HG02884 (cell line): Measurements from ENCODE around the gene KRT37.
"Not testable (repeated sequence)": the region's sequence is repeated elsewhere in the genome, so short reads cannot be mapped to it uniquely, and the experiment has no call there.

Experiments used
- ATAC-seq: cut with Tn5 transposase; IDR thresholded peaks from one replicate; pipeline ENCODE4 v1.9.1; 2021; ENCODE audit warnings: mild to moderate bottlenecking, moderate library complexity; ENCODE audit not compliant: unreplicated experiment

Gene KRT37

DNA sequence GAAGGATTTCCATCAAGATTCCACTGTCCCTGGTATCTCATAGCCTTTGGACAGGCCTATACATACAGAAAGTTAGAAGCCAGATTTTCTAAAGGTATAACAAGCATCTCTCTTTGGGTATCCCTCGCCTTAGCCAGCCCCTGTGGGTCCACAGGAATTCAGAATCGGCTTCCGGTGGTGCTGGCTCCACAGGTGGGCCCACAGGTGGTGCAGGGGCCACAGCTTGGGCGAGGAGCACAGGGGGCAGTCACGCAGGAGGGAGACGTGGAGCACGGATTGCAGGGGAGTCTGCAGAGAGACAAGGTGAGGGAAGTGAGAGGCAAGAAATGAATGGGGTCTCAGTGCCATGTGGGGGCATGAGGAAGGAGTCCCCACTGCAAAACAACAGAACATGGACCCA lies 12.9 kb upstream of the KRT37 start:
- ATAC-seq = no peak

DNA sequence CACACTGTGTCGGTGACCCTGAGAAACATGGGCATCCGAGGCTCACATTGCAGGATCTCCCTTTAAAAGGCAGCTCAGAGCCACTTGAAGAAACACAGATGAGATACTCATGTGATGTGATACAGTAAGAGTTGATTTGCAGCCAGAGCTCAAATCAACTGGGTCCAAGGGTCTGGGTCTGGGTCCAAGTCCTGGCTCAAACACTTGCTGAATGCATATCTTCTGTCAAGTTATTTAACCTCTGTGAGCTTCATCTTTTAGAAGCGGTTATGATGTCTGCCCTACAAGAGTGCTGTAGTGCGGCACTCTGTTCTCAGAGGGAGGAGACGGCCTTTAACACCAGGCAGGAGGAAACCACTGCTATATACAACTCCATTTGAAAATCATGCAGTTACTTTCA lies 10.0 kb upstream of the KRT37 start:
- ATAC-seq = no peak

DNA sequence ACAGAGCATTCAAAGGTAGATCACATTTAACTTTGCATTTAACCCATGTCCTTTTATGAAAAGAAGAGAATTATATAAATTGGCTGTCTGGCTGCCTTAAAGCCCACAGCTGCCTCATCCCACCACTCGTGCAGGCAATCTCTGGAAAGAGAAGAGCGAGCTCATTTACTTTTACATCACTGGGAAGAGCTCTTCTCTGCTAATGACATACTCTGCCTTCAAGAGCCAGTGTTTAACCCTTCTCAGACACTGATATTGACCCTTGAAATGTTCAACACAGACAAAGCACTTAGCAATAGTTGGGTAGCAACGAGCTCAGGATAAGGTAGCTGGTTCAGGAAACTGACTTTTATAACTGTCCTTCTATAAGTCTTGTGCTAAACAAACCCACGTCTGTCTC lies 9.6 kb upstream of the KRT37 start:
- no peak for ATAC-seq

DNA sequence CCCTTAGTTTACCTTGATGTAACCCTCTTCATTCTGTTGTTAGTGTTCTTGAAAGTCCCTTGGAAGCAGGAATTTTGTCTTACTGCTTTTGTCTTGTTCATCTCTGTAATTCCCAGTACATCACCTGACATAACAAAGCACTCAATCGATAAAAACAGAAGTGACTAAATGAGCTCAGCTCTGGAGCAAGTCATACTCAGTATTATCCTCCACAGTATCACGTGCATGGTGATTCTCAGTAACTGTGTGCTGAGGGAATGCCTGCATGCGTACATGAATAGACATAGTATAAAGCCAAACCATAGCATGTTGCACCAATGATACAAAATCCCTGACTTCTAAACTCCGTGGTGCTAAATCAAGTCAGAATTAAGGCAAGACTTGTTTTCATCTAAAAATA lies 9.2 kb upstream of the KRT37 start:
- no peak for ATAC-seq

DNA sequence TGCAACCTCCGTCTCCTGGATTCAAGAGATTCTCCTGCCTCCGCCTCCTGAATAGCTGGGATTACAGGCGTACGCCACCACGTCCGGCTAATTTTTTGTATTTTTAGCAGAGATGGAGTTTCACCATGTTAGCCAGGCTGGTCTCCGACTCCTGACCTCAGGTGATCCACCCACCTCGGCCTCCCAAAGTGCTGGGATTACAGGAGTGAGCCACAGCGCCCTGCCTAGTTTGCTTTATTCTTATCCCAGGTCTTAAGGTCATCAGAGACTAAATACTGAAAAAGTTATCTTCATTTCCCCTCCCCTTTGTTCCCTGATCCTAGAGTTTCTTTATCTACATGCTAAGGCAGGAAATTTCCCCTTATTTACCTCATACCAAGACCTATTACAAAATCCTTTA lies 6.0 kb upstream of the KRT37 start:
- not testable (repeated sequence) for ATAC-seq

DNA sequence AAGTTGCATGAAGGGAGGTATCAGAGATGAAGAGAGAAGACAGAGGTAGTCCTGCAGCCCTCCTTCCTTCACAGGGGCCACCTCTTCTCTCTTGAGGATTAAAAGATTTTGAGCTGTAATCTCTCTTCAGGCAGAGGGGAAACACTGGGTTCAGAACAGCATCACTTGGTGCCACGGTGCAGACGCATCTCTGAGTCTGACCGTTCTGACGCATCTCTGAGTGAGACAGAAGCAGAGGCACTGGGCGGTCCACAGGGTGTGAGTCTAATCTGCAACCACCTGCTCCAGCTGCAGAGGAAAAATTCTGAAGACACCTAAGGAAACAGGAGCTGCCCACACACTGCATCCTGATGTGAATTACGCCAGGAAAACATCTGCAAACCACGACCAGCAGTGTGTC lies 5.3 kb upstream of the KRT37 start:
- ATAC-seq = no peak

DNA sequence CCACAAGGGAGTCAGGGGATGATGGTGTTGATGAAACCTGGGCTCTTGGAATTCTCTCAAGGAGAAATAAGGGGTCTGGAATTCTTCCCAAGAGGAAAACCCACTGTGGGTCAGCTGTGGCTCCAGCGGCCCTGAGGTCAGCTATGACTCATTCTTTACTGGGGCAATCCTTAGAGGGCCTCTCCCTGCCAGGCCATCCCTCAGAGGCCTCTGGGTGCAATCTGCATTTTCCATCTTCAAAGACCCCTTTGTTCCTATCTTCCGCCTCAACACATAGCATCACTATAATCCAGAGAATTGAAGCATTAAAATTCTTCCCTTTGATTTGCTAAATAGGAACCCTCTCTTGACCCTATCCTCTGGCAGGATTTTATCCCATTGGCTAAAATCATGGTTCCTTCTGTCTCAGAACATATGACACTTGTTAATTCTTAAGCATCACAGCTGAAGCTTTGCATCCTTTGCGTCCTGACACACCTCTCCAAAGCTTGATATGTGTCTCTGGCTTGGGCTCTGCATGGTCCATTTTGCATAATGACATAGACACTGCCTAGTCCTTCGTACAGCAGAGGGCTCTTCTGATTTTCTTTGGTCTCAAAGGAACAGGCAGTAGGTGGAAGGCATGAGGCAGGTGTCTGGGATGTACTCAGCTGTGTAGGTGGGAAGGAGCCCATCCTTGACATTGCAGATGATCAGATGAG lies 4.4 kb upstream of the KRT37 start:
- ATAC-seq = no peak

DNA sequence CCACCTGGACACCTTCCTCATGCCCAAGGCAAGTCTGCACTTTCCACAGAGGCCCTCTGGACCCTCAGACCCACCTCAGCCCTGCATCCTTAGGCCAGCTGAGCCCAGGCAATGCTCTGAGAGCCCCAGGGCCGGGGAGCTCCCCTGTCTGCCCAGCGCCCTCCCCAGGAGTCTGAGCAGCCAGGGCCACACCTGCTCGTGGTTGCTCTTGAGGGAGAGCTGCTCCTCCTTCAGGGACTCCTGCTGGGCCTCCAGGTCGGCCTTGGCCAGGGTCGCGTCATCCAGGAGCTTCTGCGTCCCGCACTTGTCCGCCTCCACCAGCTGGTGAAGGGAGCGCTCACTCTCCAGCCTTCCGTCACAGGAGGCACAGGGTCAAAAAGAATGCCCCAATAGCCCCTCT lies 1.8 kb downstream of the KRT37 start:
- ATAC-seq = not testable (repeated sequence)

DNA sequence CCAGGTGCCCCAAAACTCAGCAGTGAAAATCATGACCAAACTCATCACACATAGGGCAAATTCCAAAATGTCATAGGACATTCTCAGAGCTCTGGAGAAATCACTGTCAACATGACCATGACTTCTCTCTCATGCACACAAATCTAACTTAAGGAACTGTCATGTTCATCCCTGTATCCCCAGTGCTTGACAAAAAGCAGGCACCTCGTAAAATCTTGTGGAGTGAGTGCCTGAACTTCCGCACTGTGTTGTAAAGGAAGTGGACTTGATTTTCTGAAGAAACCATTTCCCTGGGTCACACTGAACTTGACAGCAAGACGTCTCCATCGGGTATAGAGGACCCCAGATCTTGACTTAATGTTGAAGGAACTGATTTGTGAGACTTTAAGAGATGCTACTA lies 2.8 kb downstream of the KRT37 start:
- no peak for ATAC-seq

DNA sequence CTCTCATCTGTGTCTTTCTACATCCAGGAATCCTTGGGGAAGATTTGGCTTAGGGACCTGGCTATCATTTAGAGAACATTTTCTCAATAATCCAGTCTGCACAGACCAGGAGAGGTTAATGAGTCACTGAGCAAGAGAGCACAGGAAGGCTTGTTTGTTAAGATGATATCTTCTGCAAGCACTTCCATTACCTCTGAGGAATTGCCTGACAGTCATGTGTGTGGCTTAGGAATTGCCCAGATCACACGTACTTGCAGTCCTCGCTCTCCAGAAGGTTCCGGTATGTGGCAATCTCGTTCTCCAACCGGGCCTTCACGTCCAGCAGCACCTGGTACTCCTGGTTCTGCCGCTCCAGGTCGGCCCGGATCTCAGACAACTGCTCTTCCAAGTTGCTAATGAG lies 3.3 kb downstream of the KRT37 start:
- no peak for ATAC-seq

DNA sequence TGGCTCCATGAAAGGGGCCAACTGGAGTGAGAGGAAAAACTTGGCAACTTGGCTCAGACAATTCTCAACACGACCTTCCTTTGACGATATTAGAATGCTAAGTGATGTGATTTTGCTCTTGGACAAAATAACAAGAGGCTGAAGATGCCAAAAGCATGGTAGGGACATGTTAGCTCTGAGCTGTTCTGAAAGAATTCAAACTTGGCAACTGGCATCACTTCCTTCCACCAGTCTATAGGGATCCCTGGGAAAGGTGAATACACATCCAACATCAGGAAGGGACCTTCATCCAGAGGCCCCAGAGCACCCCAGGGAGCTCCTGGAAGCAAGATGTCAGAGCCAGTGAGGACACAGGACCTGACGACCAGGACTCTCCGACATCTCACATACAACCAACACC lies 4.3 kb downstream of the KRT37 start:
- no peak for ATAC-seq

DNA sequence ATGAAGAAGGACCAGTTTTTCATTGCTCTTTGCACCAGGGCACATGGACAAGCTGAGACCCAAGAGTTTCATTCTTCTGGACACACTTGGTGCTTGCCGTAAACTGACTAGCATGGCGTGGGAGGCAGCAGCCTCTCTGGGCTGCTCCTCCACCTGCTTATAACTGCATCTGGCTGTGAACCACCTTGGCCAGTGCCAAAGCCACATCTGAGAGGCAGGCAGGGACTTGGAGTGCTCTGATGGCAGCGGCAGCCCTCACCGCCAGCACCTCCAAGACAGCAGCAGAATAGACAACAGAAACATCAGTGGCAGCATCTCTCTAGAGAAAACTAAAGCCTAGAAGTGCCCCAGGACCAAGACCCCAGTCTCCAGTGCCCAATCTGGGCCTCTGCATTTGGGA lies 4.7 kb downstream of the KRT37 start:
- ATAC-seq = no peak

DNA sequence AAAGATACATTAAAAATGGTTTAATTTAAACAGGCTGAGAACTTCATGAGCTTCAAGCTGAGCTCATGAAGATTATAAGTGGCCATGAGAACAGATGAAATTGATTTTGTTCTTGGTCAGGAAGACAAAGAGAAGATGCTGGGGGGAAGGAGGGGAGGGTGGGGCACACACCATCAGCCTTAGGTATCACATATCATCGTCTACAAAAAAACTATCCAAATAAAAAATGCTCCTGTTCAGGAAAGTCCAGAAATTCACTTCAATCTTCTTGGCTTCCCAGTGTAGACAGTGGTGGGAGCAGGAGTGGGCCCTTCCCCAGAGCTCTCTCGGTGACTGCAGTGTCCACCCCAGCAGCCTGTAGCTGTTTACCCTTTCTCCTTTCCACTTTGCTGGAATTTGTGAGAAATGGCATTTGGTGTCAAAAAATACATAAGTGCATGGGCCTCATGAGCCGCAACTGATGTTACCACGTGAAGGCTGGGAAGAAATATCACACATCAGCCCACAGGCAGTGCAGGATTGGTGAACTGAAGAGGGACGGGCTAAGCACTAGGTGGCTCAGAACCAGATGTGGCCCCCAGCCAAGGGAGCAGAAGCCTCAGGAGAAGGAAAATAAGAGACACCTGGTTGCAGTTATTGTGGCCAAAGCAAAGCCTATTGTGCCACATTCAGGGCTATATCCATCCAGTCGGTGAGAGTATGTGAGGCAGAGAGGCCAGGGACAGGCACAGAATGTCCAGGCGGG lies 6.1 kb downstream of the KRT37 start:
- no peak for ATAC-seq

DNA sequence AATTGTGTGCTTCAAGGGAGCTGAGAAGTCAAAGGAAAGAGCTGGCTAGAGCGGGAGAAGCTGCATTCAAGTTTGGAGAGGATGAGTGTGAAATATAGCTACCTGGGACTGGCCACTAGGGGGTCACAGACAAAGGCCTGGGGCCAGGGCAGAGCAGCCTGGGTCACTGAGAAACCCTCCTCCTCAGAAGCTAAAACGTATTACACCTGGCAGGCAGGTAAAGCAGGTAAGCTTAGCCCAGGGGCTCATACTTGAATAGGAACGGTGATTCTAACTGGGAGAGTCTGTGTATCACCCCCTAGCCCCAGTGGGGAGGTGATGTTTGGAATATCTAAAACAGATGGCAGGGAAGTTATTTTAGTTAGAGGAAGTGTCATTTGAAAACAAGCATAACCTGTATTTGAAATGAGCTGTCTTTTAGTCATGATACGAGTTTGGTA lies 6.8 kb downstream of the KRT37 start:
- ATAC-seq = no peak

DNA sequence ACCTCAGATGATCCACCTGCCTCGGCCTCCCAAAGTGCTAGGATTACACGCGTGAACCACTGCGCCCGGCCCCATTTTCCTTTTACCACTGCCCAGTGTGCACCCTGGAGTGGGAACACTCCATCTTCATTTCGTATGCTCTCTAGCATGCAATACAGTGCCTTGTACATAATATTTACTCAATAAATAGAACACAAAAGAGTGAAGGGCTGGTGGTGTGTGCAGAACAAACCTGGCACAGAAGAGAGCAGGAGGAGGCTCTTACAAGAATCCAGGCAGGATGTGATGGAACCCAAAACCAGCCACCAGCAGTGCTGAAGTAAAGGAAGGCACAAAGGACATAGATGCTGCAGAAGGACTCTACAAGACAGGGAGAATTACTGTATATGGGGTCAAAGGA lies 7.3 kb downstream of the KRT37 start:
- ATAC-seq = no peak

DNA sequence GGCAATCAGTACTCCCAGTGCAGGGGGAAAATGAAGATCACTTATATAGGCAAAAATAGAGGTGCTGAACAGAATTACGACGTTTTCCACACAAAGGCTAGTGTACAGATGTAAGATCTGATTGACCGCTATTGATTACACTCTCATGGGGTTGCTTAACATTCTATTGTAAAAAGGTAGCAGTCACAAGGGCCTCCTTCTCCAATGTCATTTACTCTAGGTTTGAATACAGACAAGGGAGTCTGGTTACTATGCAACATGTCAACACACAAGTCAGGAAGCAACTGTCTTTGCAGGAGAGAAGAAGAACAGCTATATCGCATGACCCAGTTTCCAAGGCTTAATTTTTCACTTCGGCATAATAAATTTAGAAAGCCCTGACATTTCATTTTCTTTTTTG lies 7.9 kb downstream of the KRT37 start:
- no peak for ATAC-seq

DNA sequence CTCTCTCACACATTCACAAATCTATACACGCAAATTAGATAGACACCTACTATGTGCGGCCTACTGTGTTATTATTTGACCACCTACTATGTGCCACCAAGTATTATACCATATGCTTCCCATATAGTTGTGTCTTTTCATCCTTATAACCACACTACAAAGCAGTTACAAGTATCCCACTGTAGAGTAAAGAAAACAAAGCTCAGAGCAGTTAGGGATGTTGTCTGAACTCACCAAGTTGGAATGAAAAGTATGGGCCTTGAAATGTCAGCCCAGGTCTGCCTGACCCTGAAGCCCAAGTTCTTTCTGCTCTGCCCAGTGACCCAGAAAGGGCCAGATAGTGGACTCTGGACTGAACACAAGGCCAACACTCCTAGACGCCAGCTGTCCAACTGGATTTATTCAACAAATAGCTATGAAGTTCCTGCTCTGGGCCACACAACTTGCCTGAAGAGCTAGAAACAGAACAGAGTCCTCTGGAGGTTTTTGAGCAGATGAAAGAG lies 8.5 kb downstream of the KRT37 start:
- ATAC-seq = no peak

DNA sequence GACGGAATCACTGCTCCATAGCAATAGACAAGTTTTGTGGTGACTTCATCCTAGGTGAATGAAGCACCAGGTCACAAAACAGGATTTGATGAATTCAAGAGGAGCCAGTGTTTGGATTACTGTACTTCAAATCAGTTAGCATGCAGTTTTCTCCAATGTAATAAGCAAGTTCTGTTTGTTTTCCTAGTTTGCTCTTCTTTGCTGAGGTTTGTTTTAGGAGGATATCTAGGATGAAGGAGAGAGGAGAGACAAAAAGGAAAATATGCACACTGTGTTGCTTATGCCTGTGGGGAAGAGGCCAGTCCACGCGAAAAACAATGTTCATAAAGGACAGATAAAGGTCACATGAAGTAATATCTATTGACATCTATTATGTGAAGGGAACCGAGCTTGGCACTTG lies 9.0 kb downstream of the KRT37 start:
- no peak for ATAC-seq

DNA sequence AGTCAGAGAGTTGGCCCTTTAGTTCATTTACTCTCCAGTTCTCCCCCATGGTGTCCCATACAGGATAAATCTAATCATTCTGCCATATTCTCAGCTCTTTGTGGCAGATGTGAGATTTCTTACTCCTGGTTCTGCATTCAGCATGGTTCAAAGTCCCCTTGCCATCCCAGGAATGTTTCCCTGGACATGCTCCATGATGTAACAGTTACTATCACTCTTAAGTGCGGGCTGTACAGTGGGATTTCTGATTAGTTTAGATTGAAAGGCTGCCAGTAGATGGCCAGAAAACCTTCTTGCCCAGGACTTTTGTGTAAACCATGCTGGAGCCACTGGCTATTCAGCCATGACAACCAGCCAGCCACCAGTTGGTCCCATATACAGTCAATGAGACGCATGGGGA lies 10.4 kb downstream of the KRT37 start:
- ATAC-seq = no peak

DNA sequence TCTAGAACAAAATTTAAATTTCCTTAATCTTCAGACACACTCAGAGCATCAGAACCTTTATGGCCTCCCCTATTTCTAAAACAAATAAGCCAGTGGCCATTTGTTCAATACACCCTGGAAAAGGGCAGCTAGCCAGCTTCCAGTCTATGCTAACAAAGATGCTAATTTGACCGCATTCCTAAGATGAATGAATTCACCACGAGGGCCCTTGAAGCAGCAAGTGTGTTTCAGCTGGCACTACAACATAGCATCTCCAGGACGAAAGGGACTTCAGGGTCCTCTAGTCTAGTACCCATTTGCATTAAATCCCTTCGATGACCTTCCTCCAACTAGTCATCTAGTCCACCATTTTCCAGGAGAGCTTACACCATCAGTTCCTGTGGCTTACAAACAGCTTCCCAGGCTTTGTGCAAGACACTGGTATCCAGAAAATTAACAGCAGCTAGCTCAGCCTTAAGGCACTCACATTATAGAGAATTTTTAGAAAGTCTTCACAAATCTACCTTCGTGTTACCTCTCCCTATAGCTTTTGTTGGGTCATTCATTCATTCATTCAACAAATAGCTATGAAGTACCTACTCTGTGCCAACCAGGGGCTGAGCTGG lies 10.9 kb downstream of the KRT37 start:
- no peak for ATAC-seq

DNA sequence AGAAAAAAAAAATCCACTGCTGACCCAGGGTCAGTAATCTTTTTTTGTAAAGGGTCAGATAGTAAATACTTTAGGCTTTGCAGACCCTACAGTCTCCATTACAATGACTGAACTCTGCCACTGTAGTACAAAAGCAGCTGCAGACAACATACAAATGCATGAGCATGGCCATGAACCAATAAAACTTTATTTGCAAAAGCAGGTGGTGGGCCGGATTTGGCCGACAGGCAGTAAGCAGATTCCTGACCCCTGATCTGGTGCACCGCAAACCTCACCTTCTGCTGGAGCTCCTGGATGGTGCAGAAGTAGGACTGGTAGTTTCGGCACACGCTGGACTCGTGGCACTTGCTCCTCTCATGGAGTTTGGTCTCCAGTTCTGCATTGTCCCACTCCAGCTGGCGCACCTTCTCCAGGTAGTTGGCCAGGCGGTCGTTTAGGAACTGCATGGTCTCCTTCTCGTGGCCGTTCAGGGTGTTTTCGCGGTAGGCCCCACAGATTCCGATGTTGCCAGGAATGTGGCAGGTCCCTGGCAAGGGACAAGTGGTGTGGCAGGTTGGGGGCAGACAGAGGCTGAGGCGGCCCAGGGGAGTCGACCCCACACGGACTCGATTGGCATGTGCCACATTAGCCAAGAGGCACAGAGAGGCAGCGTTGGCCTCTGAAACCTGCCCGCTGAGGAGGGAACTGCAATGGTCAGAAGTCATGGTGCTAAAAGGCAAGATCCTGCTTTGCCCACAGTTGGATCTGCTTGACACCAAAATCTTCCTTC lies 13.1 kb downstream of the KRT37 start:
- no peak for ATAC-seq
